ENCODE results near the gene PHYHIPL.

- TF ChIP-seq EZH2 (IDR thresholded peaks at IDR 0.05; ENCODE audit: borderline replicate concordance, low read length), result no peak
- TF ChIP-seq CTCF (conservative IDR thresholded peaks at IDR 0.05 in 1 of 2, IDR thresholded peaks at IDR 0.05 in 1 of 2; ENCODE audit: extremely low read depth in 1 of 2, insufficient read depth in 1 of 2, low read depth in 1 of 2, low read length in 2 of 2), result no peak
These were observed 42.4 kb upstream of the PHYHIPL start for GRCh38 chr10:59133841-59134593.
